Mucosa of rectum (tissue), 2 donors: Measurements from ENCODE around the gene MERTK.
"Not testable (repeated sequence)": the region's sequence is repeated elsewhere in the genome, so short reads cannot be mapped to it uniquely, and the experiment has no call there.

ENCODE experiments used
- H3K27ac ChIP-seq, 2 donors: one replicate each; pipeline ENCODE4 v1.7.0; 2013; ENCODE audit warnings: inconsistent platforms in 2 of 2, low read depth in 2 of 2, low read length in 2 of 2
- H3K27me3 ChIP-seq, 2 donors: one replicate each; pipeline ENCODE4 v1.7.0; 2013; ENCODE audit warnings: low read length in 2 of 2; ENCODE audit not compliant: control insufficient read depth in 2 of 2, insufficient read depth in 2 of 2
- H3K36me3 ChIP-seq, 2 donors: one replicate each; pipeline ENCODE4 v1.7.0; 2013; ENCODE audit warnings: low read length in 2 of 2; ENCODE audit not compliant: control insufficient read depth in 2 of 2, insufficient read depth in 2 of 2
- H3K4me1 ChIP-seq, 2 donors: one replicate each; pipeline ENCODE4 v1.7.0; 2013; ENCODE audit warnings: low read length in 2 of 2, mild to moderate bottlenecking in 1 of 2; ENCODE audit not compliant: control insufficient read depth in 2 of 2, insufficient read depth in 2 of 2
- H3K4me3 ChIP-seq, 2 donors: one replicate each; pipeline ENCODE4 v1.7.0; 2013; ENCODE audit warnings: low read length in 2 of 2
- H3K9ac ChIP-seq, 2 donors: one replicate each; pipeline ENCODE4 v1.7.0; 2013; ENCODE audit warnings: low read length in 2 of 2, low read depth in 1 of 2, mild to moderate bottlenecking in 1 of 2
- H3K9me3 ChIP-seq, 2 donors: one replicate each; pipeline ENCODE4 v1.7.0; 2013; ENCODE audit warnings: low read length in 2 of 2; ENCODE audit not compliant: control insufficient read depth in 2 of 2
- donor health status: healthy.
- donor health status: Normal muscosa, but diverticular disease.

MERTK gene

GRCh38 chr2:111897924-111898702 lies at the start of gene MERTK:
TSS of gene MERTK (plus strand) at chr2:111898607. CDS start at chr2:111898736, 129 bp downstream.
- no peaks in the 10 kb centered on the region for H3K27me3 ChIP-seq
- peak within 1 kb of the TSS; percentile 70 to 74 for H3K27ac ChIP-seq
- H3K9ac ChIP-seq = peak within 1 kb of the TSS; percentile 60 to 77
- no peaks in the 10 kb centered on the region for H3K9me3 ChIP-seq
- peak within 1 kb of the TSS; percentile 78 to 82 for H3K4me3 ChIP-seq
- peaks cover 6 to 7% of the 10 kb centered on the region in 2 donors for H3K4me1 ChIP-seq
- H3K36me3 ChIP-seq = no peaks in the 10 kb centered on the region

DNA sequence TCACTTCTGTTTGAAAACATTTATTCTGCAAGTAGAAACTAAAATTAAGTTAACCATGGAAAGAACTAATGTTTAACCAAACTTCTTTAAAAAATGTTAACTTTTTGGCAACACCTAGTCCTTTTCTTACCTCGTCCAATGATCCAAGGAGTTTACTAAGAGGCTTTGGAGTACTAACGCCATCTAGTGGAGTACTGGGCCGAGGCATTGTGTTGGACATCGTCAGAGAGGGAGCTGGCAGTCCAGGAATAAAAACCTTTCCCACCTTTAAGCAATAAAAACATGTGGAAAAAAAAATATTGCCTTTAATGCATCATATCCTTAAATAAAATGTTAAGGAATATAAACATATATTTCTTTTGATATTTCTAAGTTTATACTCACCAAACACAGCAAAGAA lies 47.8 kb upstream of the MERTK start:
- not testable (repeated sequence) for H3K4me1 ChIP-seq, H3K27me3 ChIP-seq, H3K4me3 ChIP-seq, H3K9ac ChIP-seq, H3K27ac ChIP-seq, H3K9me3 ChIP-seq
- H3K36me3 ChIP-seq = peaks cover 4 to 12% of the 10 kb centered on the region in 2 donors

GRCh38 chr2:111852544-111852943 lies 45.9 kb upstream of the MERTK start:
- not testable (repeated sequence) for H3K4me3 ChIP-seq, H3K27me3 ChIP-seq, H3K4me1 ChIP-seq, H3K36me3 ChIP-seq, H3K9ac ChIP-seq, H3K27ac ChIP-seq, H3K9me3 ChIP-seq

GRCh38 chr2:111860005-111860404 lies 38.4 kb upstream of the MERTK start:
- H3K4me1 ChIP-seq, H3K36me3 ChIP-seq, H3K27ac ChIP-seq, H3K4me3 ChIP-seq, H3K9me3 ChIP-seq, H3K27me3 ChIP-seq, H3K9ac ChIP-seq: not testable (repeated sequence)

DNA sequence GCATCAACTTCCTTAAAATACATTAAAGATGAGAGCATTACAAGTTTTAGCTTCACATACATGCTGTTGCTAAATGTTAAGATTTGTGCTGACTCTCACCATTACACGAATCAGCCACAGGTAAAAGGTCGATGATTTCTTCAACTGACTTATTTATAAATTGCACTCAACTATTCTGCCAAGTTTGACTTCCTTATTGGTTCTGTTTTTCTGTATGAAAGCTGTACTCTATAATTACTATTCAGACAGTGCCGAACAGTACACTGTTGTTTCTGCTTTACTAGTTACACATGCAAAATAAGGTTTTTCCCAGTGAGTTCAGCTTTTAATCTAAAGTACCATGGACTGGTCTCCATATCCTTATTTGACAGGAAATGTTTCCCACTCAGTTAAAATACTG lies 33.3 kb upstream of the MERTK start:
- H3K36me3 ChIP-seq, H3K27ac ChIP-seq: not testable (repeated sequence)

DNA sequence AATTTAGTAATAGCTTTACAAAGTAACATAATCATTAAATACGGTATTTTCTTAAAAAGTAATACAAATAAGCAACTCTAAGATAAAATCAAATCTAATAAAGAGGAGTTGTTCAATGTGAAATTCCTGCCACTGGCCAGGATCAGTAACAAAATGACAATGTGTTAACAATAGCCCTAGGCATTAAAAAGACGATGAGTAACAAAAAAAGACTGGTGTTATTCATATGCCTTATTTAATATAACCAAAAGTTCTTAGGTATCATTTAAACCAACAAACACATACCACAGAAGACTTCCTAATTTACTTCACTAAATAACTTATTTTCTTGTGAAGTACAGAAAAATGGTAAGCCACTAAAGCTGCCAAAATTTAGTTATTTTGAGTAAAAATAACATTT lies 25.6 kb upstream of the MERTK start:
- not testable (repeated sequence) for H3K4me3 ChIP-seq, H3K27me3 ChIP-seq, H3K4me1 ChIP-seq, H3K9ac ChIP-seq, H3K36me3 ChIP-seq, H3K27ac ChIP-seq, H3K9me3 ChIP-seq

More for the DNA sequence above, 33.3 kb upstream of the MERTK start:
- not testable (repeated sequence) for H3K4me3 ChIP-seq, H3K9me3 ChIP-seq, H3K9ac ChIP-seq, H3K4me1 ChIP-seq, H3K27me3 ChIP-seq

- peak within 1 kb of the TSS; percentile 86 to 90 for H3K9ac ChIP-seq
- peak within 1 kb of the TSS; percentile 83 to 87 for H3K27ac ChIP-seq
- peak within 1 kb of the TSS; percentile 92 to 98 for H3K4me3 ChIP-seq
- H3K36me3 ChIP-seq = no peaks in the 10 kb centered on the region
- H3K9me3 ChIP-seq = no peaks in the 10 kb centered on the region
- no peaks in the 10 kb centered on the region for H3K27me3 ChIP-seq
- H3K4me1 ChIP-seq = peaks cover 2 to 6% of the 10 kb centered on the region in 2 donors
Measured at GRCh38 chr2:111883661-111884591, 14.5 kb upstream of the MERTK start, which contains the start of gene ANAPC1. TSS of gene ANAPC1 (minus strand) at chr2:111884193. CDS start at chr2:111880825, 3,368 bp downstream.

DNA sequence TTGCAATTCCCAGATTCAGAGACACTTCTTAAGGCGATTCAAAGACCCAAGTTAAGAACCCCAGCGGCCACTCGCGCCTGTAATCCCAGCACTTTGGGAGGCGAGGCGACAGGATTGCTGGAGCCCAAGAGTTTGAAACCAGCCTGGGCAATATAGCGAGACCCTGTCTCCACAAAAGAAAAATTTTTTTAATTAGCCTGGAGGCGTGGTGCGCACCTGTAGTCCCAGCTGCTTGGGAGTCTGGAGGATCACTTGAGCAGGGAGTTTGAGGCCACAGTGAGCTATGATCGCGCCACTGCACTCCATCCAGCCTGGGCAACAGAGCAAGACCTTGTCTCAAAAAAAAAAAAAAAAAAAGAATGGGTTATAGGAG lies 13.8 kb upstream of the MERTK start:
- H3K4me1 ChIP-seq = peaks cover 2 to 6% of the 10 kb centered on the region in 2 donors
- peak overlapping the region; percentile 83 to 87 for H3K27ac ChIP-seq
- peak overlapping the region; percentile 86 to 90 for H3K9ac ChIP-seq
- no peaks in the 10 kb centered on the region for H3K36me3 ChIP-seq
- H3K9me3 ChIP-seq = no peaks in the 10 kb centered on the region
- H3K27me3 ChIP-seq = no peaks in the 10 kb centered on the region
- peak overlapping the region; percentile 92 to 98 for H3K4me3 ChIP-seq

DNA sequence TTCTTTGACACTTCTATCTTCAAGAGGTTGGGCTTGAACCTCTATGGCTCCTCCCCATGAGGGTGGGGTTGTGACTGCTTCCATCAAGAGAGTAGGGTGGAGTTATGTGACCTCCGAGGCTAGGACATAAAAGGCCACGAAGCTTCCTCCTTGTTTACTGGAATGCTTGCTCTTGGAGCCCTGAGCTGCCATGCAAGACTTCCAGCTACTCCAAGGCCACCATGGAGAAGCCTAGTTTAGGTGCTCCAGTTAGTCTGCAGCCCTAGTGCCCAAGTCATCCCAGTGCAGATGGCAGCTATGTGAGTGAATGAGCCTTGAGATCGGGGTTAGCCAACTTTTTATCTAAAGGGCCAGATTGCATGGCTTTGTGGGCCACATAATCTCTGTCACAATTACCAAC lies 2.4 kb upstream of the MERTK start:
- Histone ChIP-seq H3K9me3 (no peaks in the 10 kb centered on the region), H3K9ac (no peak overlapping the region), H3K27me3 (no peaks in the 10 kb centered on the region), H3K36me3 (no peaks in the 10 kb centered on the region), H3K4me3 (no peak overlapping the region), H3K4me1 (peaks cover 6 to 7% of the 10 kb centered on the region in 2 donors), H3K27ac (no peak overlapping the region)

DNA sequence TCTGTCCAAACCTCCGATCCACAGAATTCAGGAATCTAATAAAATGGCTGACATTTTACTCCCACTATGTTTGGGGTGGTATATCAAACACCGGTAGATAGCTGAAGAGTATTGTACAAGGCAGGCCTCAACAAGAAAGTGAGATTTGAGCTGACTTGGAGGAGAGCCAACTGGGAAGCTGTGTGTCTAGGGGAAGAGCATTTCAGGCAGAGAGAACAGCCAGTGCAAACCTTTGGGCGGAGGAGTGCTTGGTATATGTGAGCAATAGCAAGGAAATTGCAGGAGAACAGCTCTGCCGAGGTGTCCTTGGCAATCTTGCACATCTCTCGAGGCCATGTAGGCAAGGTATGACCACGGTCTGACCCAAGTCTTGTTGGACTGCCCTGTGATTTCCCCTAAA lies 1.8 kb upstream of the MERTK start:
- H3K27ac ChIP-seq = no peak overlapping the region
- H3K9me3 ChIP-seq = no peaks in the 10 kb centered on the region
- H3K9ac ChIP-seq = no peak overlapping the region
- H3K4me3 ChIP-seq = no peak overlapping the region
- H3K36me3 ChIP-seq = no peaks in the 10 kb centered on the region
- H3K4me1 ChIP-seq = peaks cover 6 to 7% of the 10 kb centered on the region in 2 donors
- H3K27me3 ChIP-seq = no peaks in the 10 kb centered on the region
